Smooth muscle cell (in vitro differentiated cells): ENCODE measurements around the gene SEC22B. TPM values are rescaled to one million over a fixed set of nuclear protein-coding genes. Genes with fewer than 3 reads are reported as not detected.
"Not testable (repeated sequence)": the region's sequence is repeated elsewhere in the genome, so short reads cannot be mapped to it uniquely, and the experiment has no call there.

ENCODE experiments used
- DNase-seq: peaks from one replicate; lab custom pipeline; 2025; ENCODE audit not compliant: unreplicated experiment; lab: John Stamatoyannopoulos, UW
- H2AFZ ChIP-seq: fragments of 200-600 bp; sonication (generic); 2 replicates; pipeline ENCODE4 v1.6.0; 2016; ENCODE audit warnings: antibody characterized with exemption, low read depth, mild to moderate bottlenecking
- H3F3A ChIP-seq: fragments of 200-600 bp; sonication (generic); 2 replicates; pipeline ENCODE4 v1.6.0; 2017; ENCODE audit warnings: antibody characterized with exemption, low read depth
- H3K27ac ChIP-seq: fragments of 200-600 bp; sonication (generic); 2 replicates; pipeline ENCODE4 v1.5.1; 2016; ENCODE audit warnings: low read depth, mild to moderate bottlenecking
- H3K27me3 ChIP-seq: fragments of 200-600 bp; sonication (generic); 2 replicates; pipeline ENCODE4 v1.6.1; 2016; ENCODE audit warnings: low read depth, mild to moderate bottlenecking
- H3K36me3 ChIP-seq: fragments of 200-600 bp; sonication (generic); 2 replicates; pipeline ENCODE4 v1.5.1; 2016; ENCODE audit warnings: low read depth
- H3K4me1 ChIP-seq: fragments of 200-600 bp; sonication (generic); 2 replicates; pipeline ENCODE4 v1.5.1; 2016; ENCODE audit warnings: low read depth
- H3K4me2 ChIP-seq: fragments of 200-600 bp; sonication (generic); 2 replicates; pipeline ENCODE4 v1.6.0; 2016; ENCODE audit warnings: mild to moderate bottlenecking
- H3K4me3 ChIP-seq: fragments of 200-600 bp; sonication (generic); 2 replicates; pipeline ENCODE4 v1.5.1; 2016; ENCODE audit warnings: mild to moderate bottlenecking
- H3K79me2 ChIP-seq: fragments of 200-600 bp; sonication (generic); 2 replicates; pipeline ENCODE4 v1.6.0; 2016; ENCODE audit warnings: low read depth, mild to moderate bottlenecking
- H3K9ac ChIP-seq: fragments of 200-600 bp; sonication (generic); 2 replicates; pipeline ENCODE4 v1.6.0; 2016; ENCODE audit warnings: low read depth
- H3K9me3 ChIP-seq: fragments of 200-600 bp; sonication (generic); replicated peaks from 2 replicates; pipeline ENCODE4 v1.5.1; 2016; ENCODE audit warnings: low read depth
- H4K20me1 ChIP-seq: fragments of 200-600 bp; sonication (generic); 2 replicates; pipeline ENCODE4 v1.6.0; 2016; ENCODE audit warnings: low read depth
- CTCF ChIP-seq: fragments of 200-600 bp; sonication (generic); IDR thresholded peaks from 2 replicates; pipeline ENCODE4 v1.5.1; 2017; ENCODE audit warnings: borderline replicate concordance, mild to moderate bottlenecking, antibody characterized with exemption; ENCODE audit not compliant: insufficient read depth, poor library complexity, severe bottlenecking
- WGBS: methylation state at CpG from one replicate; pipeline ENCODE4 v1.1.7; 2016; ENCODE audit warnings: low lambda C conversion rate; 5-methylcytosine and 5-hydroxymethylcytosine counted together
- polyA plus RNA-seq: library from polyadenylated mRNA; unstranded; fragments of >200 nt; fragmentation: Nextera tagmentation; extraction: Ambion mirVana; gene quantifications from 2 replicates; pipeline ENCODE4 v1.2.1, GENCODE V29; 2016
- total RNA-seq: library from RNA; depleted of rRNA; stranded (reverse); fragments of >200 nt; gene quantifications from 2 replicates; pipeline ENCODE4 v1.2.3, GENCODE V29; 2014

The SEC22B gene
- total and polyA plus RNA-seq, 2 experiments from 2014 or later = 36.4 to 55.0 TPM

DNA sequence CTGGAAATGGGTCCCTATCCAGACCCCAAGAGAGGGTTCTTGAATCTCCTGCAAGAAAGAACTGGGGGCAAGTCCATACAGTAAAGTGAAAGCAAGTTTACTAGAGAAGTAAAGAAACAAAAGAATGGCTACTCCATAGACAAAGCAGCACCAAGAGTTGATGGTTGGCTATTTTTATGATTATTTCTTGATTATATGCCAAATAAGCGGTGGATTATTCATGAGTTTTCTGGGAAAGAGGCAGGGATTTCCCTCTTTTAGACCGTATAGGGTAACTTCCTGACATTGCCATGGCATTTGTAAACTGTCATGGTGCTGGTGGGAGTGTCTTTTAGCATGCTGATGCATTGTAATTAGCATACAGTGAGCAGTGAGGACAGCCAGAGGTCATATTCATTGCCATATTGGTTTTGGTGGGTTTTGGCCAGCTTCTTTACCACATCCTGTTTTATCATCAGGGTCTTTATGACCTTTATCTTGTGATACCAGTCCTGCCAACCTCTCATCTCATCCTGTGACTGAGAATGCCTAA lies 5.9 kb upstream of the SEC22B start:
- H2AFZ ChIP-seq, H3K4me3 ChIP-seq, H3K36me3 ChIP-seq, H3K9ac ChIP-seq, H3K9me3 ChIP-seq, H3K27me3 ChIP-seq, H3K79me2 ChIP-seq, H4K20me1 ChIP-seq, DNase-seq, H3K27ac ChIP-seq, H3K4me1 ChIP-seq, H3K4me2 ChIP-seq: not testable (repeated sequence)
- H3F3A ChIP-seq = peaks cover 16% of the 10 kb centered on the region
- WGBS = 93% methylated on average over 2 of the region's 2 CpGs

DNA sequence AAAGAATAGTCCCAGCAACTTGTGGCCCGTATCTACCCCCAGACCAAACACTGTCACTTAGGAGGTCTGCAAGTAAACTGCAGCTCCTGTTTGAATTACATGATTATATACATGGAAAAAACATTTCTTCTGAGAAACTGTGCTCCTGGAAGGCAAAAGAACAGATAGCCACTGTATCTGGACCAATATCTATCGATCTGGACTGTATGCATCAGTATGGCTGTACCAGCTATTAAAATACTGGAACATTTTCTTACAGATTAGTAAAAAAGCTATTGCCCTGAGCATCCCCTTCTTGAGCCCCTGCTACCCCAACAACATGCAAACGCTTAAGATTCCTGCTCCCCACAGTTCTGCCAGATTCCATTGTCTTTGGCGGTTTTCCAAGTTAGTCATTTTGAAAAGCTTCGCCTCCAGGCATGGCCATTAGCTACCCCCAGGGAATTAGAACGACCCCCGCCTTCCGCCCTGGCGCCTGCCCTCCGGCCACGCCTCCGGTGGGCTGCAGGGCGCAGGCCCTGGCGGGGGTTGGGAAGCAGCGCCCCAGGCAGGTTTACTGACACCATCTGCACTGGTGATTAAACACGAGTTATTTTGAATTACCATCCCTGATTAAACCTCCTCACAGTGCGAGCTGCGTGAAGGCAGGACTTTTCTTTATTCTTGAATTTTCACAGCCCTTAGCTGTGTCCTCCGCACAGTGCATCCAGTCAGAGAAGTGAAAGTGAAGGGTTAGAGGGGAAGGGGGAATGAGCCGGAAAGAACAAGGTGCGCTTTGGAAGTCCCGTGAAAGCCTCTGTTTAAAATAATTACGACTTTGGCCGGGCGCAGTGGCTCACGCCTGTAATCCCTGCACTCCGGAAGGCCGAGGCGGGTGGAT lies 3.7 kb upstream of the SEC22B start:
- Histone ChIP-seq H3K79me2 (peaks cover 14% of the 10 kb centered on the region), H3K9ac (peak overlapping the region; percentile 46), H3K4me3 (peak overlapping the region; percentile 20), H2AFZ (peak overlapping the region; percentile 96), H3K4me2 (peak overlapping the region; percentile 69), H3F3A (peaks cover 16% of the 10 kb centered on the region), H3K27ac (peak overlapping the region; percentile 87)
- DNase-seq, H3K9me3 ChIP-seq, H3K27me3 ChIP-seq, H3K4me1 ChIP-seq, H3K36me3 ChIP-seq, H4K20me1 ChIP-seq: not testable (repeated sequence)
- 11% methylated on average over 19 of the region's 29 CpGs for WGBS

DNA sequence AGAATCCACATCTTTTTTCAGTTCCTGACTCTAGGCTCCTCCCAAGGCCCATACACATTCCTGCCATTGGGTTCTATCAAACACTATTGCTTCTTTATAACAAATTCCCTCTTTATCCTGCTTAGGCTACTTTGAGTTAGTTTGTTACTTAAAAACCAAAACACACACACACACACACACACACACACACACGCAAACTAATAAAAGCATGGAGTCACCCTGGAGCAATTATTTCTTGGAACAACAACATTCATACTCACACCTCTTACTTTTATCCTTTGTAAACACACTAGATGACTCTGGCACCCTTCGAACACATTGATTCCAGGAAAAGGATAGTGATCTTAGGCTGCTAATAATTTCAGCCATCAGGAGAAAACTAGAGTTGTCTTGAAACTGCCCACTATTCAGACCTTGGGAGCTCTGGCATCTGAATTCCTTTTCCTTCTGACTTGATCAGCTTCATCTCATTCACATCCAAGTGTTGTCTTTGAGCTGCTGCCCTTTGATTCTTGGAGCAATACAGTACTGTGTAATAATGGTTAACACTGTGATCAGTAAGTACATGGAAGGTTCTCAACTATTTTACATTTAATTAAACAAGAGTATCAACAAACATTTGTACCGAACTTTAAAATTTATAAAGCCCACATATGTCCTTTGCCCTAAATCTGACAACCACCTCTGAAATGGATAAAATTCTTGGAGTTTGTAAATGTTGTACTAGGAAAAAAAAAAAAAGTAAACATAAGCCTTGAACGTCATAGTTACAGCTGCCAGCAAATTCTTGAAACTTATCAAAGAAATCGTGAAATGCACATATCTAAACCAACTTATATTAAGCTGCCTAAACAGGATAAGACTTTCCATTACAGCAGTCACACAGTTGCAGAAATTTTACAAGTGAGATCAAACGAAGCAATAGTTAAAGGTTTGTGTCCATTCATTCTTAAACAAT lies 2.8 kb upstream of the SEC22B start:
- peak overlapping the region; percentile 20 for H3K4me3 ChIP-seq
- H3K9ac ChIP-seq = peak overlapping the region; percentile 46
- no peaks in the 10 kb centered on the region for H3K27me3 ChIP-seq
- no peak for DNase-seq
- no peaks in the 10 kb centered on the region for H3K36me3 ChIP-seq
- peak overlapping the region; percentile 69 for H3K4me2 ChIP-seq
- H3F3A ChIP-seq = peaks cover 16% of the 10 kb centered on the region
- peaks cover 12% of the 10 kb centered on the region for H3K4me1 ChIP-seq
- peaks cover 1% of the 10 kb centered on the region for H4K20me1 ChIP-seq
- WGBS = 45% methylated on average over 6 of the region's 6 CpGs
- no peak for TF ChIP-seq CTCF
- peak overlapping the region; percentile 96 for H2AFZ ChIP-seq
- H3K79me2 ChIP-seq = peaks cover 17% of the 10 kb centered on the region
- peak overlapping the region; percentile 87 for H3K27ac ChIP-seq
- H3K9me3 ChIP-seq = no peaks in the 10 kb centered on the region

GRCh38 chr1:120178058-120178457 lies 1.7 kb upstream of the SEC22B start:
- H3K9ac ChIP-seq, H3K4me2 ChIP-seq, H3K4me3 ChIP-seq, H3K27me3 ChIP-seq, H2AFZ ChIP-seq, H3K36me3 ChIP-seq, DNase-seq, H3K9me3 ChIP-seq, H4K20me1 ChIP-seq: not testable (repeated sequence)
- Histone ChIP-seq H3K79me2 (peaks cover 19% of the 10 kb centered on the region), H3F3A (peaks cover 16% of the 10 kb centered on the region), H3K27ac (peak overlapping the region; percentile 87), H3K4me1 (peaks cover 14% of the 10 kb centered on the region)
- 98% methylated on average over 2 of the region's 2 CpGs for WGBS

GRCh38 chr1:120175688-120176087 lies 632 bp downstream of the SEC22B start:
- peaks cover 16% of the 10 kb centered on the region for H3F3A ChIP-seq
- H3K36me3 ChIP-seq, DNase-seq, H4K20me1 ChIP-seq, H3K27me3 ChIP-seq, H3K9me3 ChIP-seq: not testable (repeated sequence)
- peaks cover 24% of the 10 kb centered on the region for H3K79me2 ChIP-seq
- peak overlapping the region; percentile 88 for H2AFZ ChIP-seq
- peak overlapping the region; percentile 73 for H3K4me3 ChIP-seq
- peak overlapping the region; percentile 88 for H3K27ac ChIP-seq
- peaks cover 14% of the 10 kb centered on the region for H3K4me1 ChIP-seq
- peak overlapping the region; percentile 86 for H3K9ac ChIP-seq
- 2% methylated on average over 7 of the region's 7 CpGs for WGBS
- peak overlapping the region; percentile 91 for H3K4me2 ChIP-seq

- 91% methylated on average over 1 of the region's 1 CpG for WGBS
- H3K4me3 ChIP-seq, H3K27me3 ChIP-seq, DNase-seq, H3K9me3 ChIP-seq, H3K27ac ChIP-seq, H3K4me2 ChIP-seq, H3K4me1 ChIP-seq, H3K9ac ChIP-seq, H3F3A ChIP-seq, H2AFZ ChIP-seq, H3K36me3 ChIP-seq: not testable (repeated sequence)
- H3K79me2 ChIP-seq = peaks cover 15% of the 10 kb centered on the region
- peaks cover 30% of the 10 kb centered on the region for H4K20me1 ChIP-seq
Observed at GRCh38 chr1:120164761-120165160, 11.6 kb downstream of the SEC22B start.

DNA sequence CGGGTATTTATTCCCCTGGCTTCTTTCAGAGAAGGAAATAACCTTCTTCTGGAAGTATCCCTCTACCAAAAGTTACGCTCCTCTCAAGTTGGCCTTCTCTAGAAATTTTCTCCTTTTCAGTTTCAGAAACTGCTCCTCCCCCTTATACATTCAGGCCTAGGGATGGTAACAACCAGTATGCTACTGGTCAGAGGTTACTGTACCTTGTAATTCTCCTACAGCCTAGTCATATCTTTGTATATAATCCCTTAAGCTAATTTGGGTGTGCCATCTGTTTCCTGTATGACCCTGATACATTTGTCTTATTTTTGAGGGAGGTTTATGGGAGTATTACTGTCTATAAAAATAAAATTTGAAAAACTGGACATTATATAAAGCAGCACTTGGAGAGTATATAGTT lies 14.3 kb downstream of the SEC22B start:
- H3K79me2 ChIP-seq, H3K27ac ChIP-seq, H3K27me3 ChIP-seq, H3K9me3 ChIP-seq, H3K9ac ChIP-seq, H2AFZ ChIP-seq, H3K36me3 ChIP-seq, DNase-seq, H3K4me3 ChIP-seq, H3K4me2 ChIP-seq, H3K4me1 ChIP-seq, H3F3A ChIP-seq: not testable (repeated sequence)
- peaks cover 12% of the 10 kb centered on the region for H4K20me1 ChIP-seq
- WGBS = 100% methylated on average over 1 of the region's 2 CpGs
